Heart left ventricle (tissue), 13 donors: Measurements from ENCODE around the gene IGFBP6.

ENCODE experiments used
- CTCF ChIP-seq, 12 donors: fragments of 200-600 bp; sonication (generic) in 4 of 12; IDR thresholded peaks; one replicate each; pipeline versions ENCODE4 v1.5.0 to v1.8.0; 2018 to 2022; ENCODE audit warnings: antibody characterized with exemption in 12 of 12, mild to moderate bottlenecking in 5 of 12
- POLR2A ChIP-seq, 2 donors: fragments of 450-650 bp; IDR thresholded peaks; one replicate each; pipeline ENCODE4 v1.6.1; 2017; ENCODE audit warnings: antibody characterized with exemption in 2 of 2, mild to moderate bottlenecking in 2 of 2, moderate library complexity in 2 of 2
- donor health status: ischemic (EF 13 %, LVEDD 7.1; RV severe dilation, severe dysfunction).
- donor health status: DM: no; HTN: yes; CAD: no.
- donor health status: DM: no; HTN: no; CAD: no.
- donor health status: ischemic (EF 25% LVEDD 6.9; RV normal size, moderate dysfunction).
- donor health status: ischemic (EF 25% LVEDD 5.7; RV mildly dilated, moderate dysfunction).
- donor health status: ischemic (EF 35%, LVEDD 5.7; RV mildly dilated, moderate dysfunction).
- donor health status: nonischemic (EF 11% LVEDD 7.7; RV severe dilation, severe dysfunction).
- donor health status: DM: yes; HTN: yes; CAD: no.
- donor health status: PGD.
- donor health status: ischemic (EF 29% LVEDD 5.4; RV normal size, mild dysfunction).
- donor health status: nonischemic (EF 23%, LVEDD 6.1; RV moderate dilation, normal function).

DNA sequence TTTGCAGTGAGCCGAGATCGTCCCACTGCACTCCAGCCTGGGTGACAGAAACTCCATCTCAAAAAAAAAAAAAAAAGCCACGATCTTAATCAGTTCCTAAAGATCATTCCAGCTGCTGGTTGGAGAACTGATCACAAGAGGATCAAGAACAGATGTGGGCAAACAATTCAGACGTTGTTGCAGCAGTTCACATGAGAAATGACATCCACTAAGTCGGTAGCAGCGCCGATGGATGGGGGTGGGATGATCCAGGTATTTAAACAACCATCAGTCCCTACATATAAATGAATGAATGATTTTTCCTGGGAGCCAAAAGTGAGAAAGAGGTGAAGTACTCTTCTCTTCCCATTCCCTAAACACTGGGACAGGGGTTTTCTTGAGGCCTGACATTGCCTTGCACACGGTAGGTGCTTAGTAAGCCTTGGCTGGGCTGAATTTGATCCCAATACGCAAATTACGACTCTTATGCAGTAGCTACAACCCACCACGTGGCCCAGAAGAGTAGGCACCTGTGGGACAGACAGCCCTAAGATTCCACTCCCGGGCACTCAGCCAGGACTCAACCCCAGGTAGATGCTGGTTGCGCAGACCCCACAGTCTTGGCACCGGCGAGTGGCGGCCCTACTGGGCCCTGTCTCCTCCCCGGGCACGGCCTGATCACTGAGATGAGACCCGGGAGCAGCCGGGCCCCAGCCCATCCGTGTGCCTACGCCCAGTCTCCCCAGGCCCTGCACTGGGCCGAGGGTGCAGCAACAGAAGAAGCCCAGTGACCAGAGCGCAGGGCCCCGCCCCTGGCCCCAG, 18.8 kb upstream of the IGFBP6 start:
- TF ChIP-seq CTCF (IDR thresholded peaks at IDR 0.05) (no peak), POLR2A (IDR thresholded peaks at IDR 0.05) (no peak)
